Measurements from ENCODE around the gene ATXN7L1.

- TF ChIP-seq CTCF (CRISPR knock-in tag; IDR thresholded peaks at IDR 0.05) (no peak), RBFOX2 (IDR thresholded peaks at IDR 0.05; ENCODE audit: low read depth, low read length) (no peak), ZNF660 (CRISPR knock-in tag; IDR thresholded peaks at IDR 0.05; ENCODE audit: borderline replicate concordance, low read depth) (no peak), DMAP1 (CRISPR knock-in tag; IDR thresholded peaks at IDR 0.05) (no peak)
Measured at GRCh38 chr7:105640956-105641810, 235.2 kb downstream of the ATXN7L1 start.
